ENCODE data around the gene NXPH1.

The NXPH1 gene

GRCh38 chr7:8507566-8507965 is 74.2 kb downstream of the NXPH1 start:
- no peak for DNase-seq (ENCODE audit: low read depth)

GRCh38 chr7:8509621-8510020 is 76.2 kb downstream of the NXPH1 start:
- no peak for DNase-seq (ENCODE audit: low read depth)

- DNase-seq (ENCODE audit: low read depth), result no peak
Measured at GRCh38 chr7:8511855-8512254, 78.4 kb downstream of the NXPH1 start.

- DNase-seq (ENCODE audit: low read depth), result no peak
Measured at GRCh38 chr7:8514781-8515519, 81.5 kb downstream of the NXPH1 start.

GRCh38 chr7:8515640-8516185 is 82.3 kb downstream of the NXPH1 start:
- DNase-seq (ENCODE audit: low read depth), result no peak

GRCh38 chr7:8516976-8517375 is 83.6 kb downstream of the NXPH1 start:
- no peak for DNase-seq (ENCODE audit: low read depth)

- no peak for DNase-seq (ENCODE audit: low read depth)
Measured at GRCh38 chr7:8528311-8528710, 94.9 kb downstream of the NXPH1 start.

GRCh38 chr7:8531991-8532515 is 98.6 kb downstream of the NXPH1 start:
- DNase-seq (ENCODE audit: low read depth), result no peak

GRCh38 chr7:8536431-8536830 is 103.0 kb downstream of the NXPH1 start:
- DNase-seq (ENCODE audit: low read depth), result no peak

- DNase-seq (ENCODE audit: low read depth), result no peak
Measured at GRCh38 chr7:8549046-8549445, 115.6 kb downstream of the NXPH1 start.

- DNase-seq (ENCODE audit: low read depth), result no peak
Measured at GRCh38 chr7:8560501-8560900, 127.1 kb downstream of the NXPH1 start.

- no peak for DNase-seq (ENCODE audit: low read depth)
Measured at GRCh38 chr7:8561449-8561848, 128.0 kb downstream of the NXPH1 start.

GRCh38 chr7:8564281-8564680 is 130.9 kb downstream of the NXPH1 start:
- DNase-seq (ENCODE audit: low read depth), result no peak

GRCh38 chr7:8566016-8566415 is 132.6 kb downstream of the NXPH1 start:
- DNase-seq (ENCODE audit: low read depth), result no peak

GRCh38 chr7:8567626-8568025 is 134.2 kb downstream of the NXPH1 start:
- DNase-seq (ENCODE audit: low read depth), result no peak

GRCh38 chr7:8579661-8580194 is 146.3 kb downstream of the NXPH1 start:
- no peak for DNase-seq (ENCODE audit: low read depth)

GRCh38 chr7:8581842-8582241 is 148.4 kb downstream of the NXPH1 start:
- no peak for DNase-seq (ENCODE audit: low read depth)

- DNase-seq (ENCODE audit: low read depth), result no peak
Measured at GRCh38 chr7:8582728-8583127, 149.3 kb downstream of the NXPH1 start.

- DNase-seq (ENCODE audit: low read depth), result no peak
Measured at GRCh38 chr7:8585591-8585990, 152.2 kb downstream of the NXPH1 start.

- DNase-seq (ENCODE audit: low read depth), result no peak
Measured at GRCh38 chr7:8590225-8590624, 156.8 kb downstream of the NXPH1 start.

GRCh38 chr7:8590791-8591190 is 157.4 kb downstream of the NXPH1 start:
- no peak for DNase-seq (ENCODE audit: low read depth)

GRCh38 chr7:8591289-8591688 is 157.9 kb downstream of the NXPH1 start:
- DNase-seq (ENCODE audit: low read depth), result no peak

- DNase-seq (ENCODE audit: low read depth), result no peak
Measured at GRCh38 chr7:8592167-8592566, 158.8 kb downstream of the NXPH1 start.

- DNase-seq (ENCODE audit: low read depth), result no peak
Measured at GRCh38 chr7:8594115-8594514, 160.7 kb downstream of the NXPH1 start.
